SK-MEL-5 (cell line): ENCODE results near the gene WDR27. TPM values are rescaled to one million over a fixed set of nuclear protein-coding genes. Genes with fewer than 3 reads are reported as not detected.
"Not testable (repeated sequence)": the region's sequence is repeated elsewhere in the genome, so short reads cannot be mapped to it uniquely, and the experiment has no call there.

ENCODE experiments used
- DNase-seq: peaks from one replicate; pipeline ENCODE4 v3.0.0-alpha.2; 2016; ENCODE audit warnings: low read depth, low spot score
- in situ Hi-C: cut with HindIII; loops from 2 replicates; pipeline ENCODE4 v1.10.0; 2016; ENCODE audit warnings: low sequenced_read_pairs, high pct_unique_total_duplicates, low pct_unique_long_range_greater_than_20kb
- total RNA-seq: library from RNA; depleted of rRNA; stranded (reverse); fragments of >200 nt; shearing (Covaris generic); gene quantifications from 2 replicates; pipeline ENCODE4 v1.2.3, GENCODE V29; 2014

WDR27 gene
- total RNA-seq, 1 experiment from 2014 or later, result 10.2 TPM

- in situ Hi-C loops, result no loop called here
- no peak for DNase-seq
Measured at GRCh38 chr6:169720207-169720855, 18.5 kb upstream of the WDR27 start.

DNA sequence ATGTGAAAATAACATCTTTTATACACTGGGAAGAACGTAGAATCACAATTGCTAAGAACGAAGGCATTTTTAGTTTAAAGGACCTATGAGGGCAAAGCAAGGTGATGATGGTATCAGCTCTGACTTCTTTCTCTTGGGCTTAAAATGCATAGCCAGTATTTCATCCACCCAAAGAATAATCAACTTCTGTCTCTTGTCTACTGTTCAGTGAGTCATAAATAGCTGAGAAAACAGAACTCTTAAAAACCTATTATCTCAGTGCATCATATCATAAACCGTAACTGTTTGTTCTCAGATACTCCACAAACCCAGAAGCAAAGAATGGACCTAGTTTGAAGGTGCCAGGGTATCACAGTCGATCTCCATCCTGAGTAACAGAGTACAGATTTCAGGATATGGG lies 17.3 kb upstream of the WDR27 start:
- DNase-seq, result no peak
- in situ Hi-C loops, result no loop called here

DNA sequence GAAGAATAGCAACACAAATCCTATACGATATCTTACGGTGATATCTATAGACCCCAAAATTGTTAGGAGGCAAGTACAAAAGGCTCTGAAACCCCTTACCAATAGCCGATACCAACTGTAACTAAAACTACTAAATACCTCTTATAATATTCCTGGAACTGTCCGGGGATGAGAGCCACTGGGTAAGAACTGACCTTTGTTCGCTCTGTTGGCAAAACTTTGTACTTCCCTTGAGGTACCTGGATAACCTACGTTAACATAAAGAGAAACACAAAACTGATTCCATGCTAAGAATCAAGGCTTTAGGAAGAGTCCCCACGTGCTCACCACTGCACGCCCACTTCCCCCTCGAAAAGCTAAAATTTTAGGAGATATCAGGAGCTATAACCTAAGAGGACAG lies 12.8 kb upstream of the WDR27 start:
- in situ Hi-C loops, result no loop called here
- DNase-seq, result no peak

DNA sequence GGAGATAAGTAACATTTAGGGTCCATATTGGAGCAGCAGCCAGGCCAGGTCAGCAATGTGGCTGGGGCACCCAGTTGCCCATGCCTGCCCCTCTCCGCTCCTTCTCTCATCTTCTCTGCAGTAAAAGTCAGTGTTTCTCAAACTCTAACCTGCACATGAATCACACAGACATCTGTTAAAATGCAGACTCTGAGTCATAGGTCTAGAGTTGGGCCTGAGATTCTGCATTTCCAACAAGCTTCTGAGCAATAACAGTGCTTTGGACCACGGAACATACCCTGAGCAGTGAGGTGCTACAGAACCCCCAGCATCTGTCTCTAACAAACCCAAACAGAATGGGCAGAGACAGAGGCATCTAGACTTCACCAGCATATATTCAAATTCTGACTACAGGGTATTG lies 12.3 kb upstream of the WDR27 start:
- DNase-seq, result no peak
- in situ Hi-C loops, result no loop called here

DNA sequence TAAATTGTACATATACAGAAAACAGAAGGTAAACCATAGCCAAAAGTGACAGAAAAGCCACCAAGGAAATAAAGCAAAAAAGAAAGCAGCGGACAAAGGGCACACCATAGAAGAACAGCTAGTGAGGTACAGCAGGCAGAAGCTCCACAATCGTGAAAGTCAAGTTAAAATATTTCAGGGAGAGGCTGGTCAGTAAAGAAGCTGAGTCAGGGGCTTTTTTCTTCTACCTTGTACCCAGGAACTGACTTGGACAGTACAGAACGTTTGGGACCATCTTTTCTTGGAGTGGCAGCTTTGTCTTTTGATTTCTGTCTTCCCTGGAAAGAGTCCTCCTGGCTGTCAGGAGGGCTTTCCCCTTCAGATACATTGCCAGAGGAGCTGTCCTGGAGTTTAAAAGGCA lies 8.2 kb upstream of the WDR27 start:
- in situ Hi-C loops, result no loop called here
- no peak for DNase-seq

DNA sequence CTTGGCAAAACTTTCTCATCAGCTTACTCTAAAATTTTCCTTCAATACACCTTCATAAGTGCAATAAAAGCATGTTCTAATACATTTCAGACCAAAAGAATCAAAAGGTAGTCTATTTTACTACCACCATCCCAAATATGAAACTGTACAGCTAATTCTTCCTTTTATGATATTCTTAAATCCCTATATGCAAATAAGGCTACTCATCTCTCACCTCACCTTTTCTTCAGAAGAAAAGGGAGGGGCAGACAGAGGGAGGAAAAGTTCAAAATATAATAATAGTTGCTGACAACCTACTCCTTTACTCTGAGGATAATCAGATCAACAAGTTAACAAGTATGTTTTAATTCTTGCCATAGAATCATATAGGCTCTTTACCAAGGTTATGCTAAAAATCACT lies 7.5 kb upstream of the WDR27 start:
- no peak for DNase-seq
- in situ Hi-C loops, result no loop called here

DNA sequence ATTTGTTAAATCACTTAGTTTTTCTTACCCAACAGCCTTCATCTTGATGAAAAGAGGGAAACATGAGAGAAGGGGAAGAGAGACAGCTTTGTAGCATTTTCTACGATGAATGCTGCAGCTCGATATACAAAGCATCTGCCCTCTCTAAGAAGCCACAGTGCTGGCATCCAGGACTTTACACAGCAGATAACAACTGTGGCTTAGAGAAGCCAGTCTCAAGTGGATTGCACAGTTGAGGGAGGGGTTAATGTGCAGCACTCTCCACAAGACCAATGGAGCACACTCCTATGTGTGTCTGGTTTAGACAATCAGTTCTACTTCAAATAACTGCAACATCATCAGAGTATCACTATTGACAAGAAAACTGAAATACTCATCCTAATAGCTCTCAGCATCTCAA lies 5.9 kb upstream of the WDR27 start:
- no peak for DNase-seq
- in situ Hi-C loops, result no loop called here

DNA sequence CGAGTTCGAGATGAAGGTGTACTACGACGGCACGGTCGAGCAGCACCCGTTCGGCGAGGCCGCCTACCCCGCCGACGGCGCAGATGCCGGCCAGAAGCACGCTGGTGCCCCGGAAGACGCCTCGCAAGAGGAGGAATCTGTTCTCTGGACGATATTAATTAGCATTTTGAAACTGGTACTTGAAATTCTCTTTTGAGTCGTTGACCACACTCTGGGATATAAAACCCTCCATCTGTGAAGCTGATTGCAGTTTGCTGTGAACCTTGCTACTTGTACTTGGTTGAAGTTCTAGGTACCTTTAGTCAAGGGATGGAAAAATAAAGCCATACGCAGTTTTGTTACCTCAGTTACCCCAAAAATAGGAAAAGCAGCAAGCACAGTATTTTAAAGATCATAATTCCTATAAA lies 1.0 kb upstream of the WDR27 start:
- in situ Hi-C loops, result no loop called here
- DNase-seq, result no peak

GRCh38 chr6:169701311-169701953 lies 397 bp downstream of the WDR27 start:
- in situ Hi-C loops, result no loop called here
- no peak for DNase-seq

GRCh38 chr6:169700296-169700695 lies 1.5 kb downstream of the WDR27 start:
- in situ Hi-C loops, result no loop called here
- no peak for DNase-seq

- DNase-seq, result peak; percentile 17
- in situ Hi-C loops, result not testable (repeated sequence)
Measured at GRCh38 chr6:169697115-169697514, 4.7 kb downstream of the WDR27 start.

GRCh38 chr6:169695131-169695530 lies 6.7 kb downstream of the WDR27 start:
- in situ Hi-C loops, result no loop called here
- DNase-seq, result no peak

DNA sequence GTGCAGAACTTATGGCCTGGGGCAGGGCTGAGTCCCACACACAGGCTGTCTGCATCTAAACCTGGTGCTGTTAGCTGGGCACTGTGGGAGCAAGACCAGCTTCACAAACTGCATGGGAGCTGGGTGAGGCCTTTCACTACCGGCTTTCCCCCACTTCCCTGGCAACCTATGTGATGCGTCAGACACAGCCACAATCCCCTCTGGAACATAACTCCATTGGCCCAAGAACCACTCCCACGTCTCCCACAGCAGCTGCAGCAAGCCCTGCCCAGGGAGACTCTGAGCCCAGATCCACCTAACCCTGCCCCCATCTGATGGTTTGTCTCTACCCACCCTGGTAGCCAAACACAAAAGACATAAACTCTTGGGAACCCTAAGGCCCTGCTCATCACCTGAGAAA lies 9.3 kb downstream of the WDR27 start:
- no peak for DNase-seq
- in situ Hi-C loops, result no loop called here

DNA sequence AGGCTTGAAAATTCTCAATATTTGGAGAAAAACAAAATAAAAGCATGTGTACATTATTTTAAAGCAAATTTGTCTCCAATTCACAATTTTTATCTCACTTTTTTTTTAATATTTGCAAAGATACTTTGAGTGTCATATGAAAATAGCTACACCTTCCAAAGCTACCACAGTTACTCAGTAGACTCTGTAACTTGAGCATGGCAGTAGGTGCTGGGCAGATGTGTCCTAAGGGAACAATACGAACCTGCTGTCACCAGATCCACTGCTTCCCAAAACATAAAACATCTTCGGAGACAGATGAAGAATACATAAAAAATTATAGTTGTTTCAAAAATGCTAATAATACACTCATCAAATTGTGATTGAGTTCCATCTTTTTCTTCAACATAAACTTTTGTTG lies 10.6 kb downstream of the WDR27 start:
- no peak for DNase-seq
- in situ Hi-C loops, result no loop called here

DNA sequence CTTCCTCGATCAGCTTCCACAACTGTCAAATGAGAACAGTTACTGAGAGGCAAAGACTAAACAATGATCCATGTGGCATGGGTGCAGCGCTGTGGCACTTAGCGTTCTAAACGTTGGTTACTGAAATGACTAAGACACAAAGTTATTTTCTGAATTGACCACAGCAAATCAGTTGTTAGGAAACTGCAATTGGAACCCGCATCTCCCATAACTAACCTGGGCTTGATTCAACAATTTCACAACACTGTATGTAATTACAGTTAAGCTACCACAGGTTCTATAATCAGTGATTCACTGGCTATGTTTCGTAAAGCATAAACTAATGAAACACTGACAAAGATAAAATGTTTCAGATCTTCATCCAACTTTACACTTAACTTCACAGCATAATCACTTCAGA lies 12.5 kb downstream of the WDR27 start:
- in situ Hi-C loops, result no loop called here
- DNase-seq, result no peak

- no peak for DNase-seq
- in situ Hi-C loops, result no loop called here
Measured at GRCh38 chr6:169685860-169686259, 16.0 kb downstream of the WDR27 start.

GRCh38 chr6:169684056-169684455 lies 17.8 kb downstream of the WDR27 start:
- DNase-seq, result no peak
- in situ Hi-C loops, result no loop called here

DNA sequence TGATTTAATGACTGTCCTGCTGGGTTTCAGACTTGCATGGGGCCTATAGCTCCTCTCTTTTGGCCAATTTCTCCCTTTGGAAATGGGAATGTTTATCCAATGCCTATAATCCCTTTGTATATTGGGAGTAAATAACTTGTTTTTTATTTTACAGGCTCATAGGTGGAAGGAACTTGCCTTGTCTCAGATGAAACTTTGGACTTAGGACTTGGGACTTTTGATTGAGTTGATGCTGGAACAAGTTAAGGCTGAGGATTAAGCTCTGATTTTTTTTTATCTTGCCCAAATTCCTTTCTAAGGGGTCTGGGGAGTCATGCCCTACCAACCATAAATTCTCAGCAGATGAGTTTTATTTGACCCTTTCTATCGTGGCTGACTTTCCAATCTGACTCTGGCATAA lies 23.5 kb downstream of the WDR27 start:
- no peak for DNase-seq
- in situ Hi-C loops, result no loop called here

GRCh38 chr6:169677096-169677495 lies 24.7 kb downstream of the WDR27 start:
- in situ Hi-C loops, result no loop called here

DNA sequence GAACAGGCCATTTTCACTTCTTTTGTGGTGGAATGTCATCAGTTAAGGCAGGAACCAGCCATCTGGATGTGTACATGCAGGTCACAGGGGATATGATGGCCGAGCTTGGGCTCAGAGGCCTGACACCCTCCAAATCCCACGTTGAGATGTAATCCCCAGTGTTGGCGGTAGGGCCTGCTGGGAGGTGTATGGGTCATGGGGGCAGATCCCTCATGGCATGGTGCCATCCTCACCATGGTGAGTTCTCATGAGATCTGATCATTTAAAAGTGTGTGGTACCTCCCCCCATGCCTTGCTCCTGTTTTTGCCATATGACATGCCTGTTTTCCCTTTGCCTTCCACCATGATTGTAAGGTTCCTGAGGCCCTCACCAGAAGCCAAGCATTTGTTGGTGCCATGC lies 26.8 kb downstream of the WDR27 start:
- DNase-seq, result no peak
- in situ Hi-C loops, result no loop called here

More at GRCh38 chr6:169677096-169677495, 24.7 kb downstream of the WDR27 start:
- no peak for DNase-seq
